Transverse colon (tissue), 3 donors: ENCODE results near the gene NUB1.

Experiments
- POLR2A ChIP-seq: fragments of 450-650 bp; IDR thresholded peaks from one replicate; pipeline ENCODE4 v1.6.1; 2016; ENCODE audit warnings: antibody characterized with exemption, mild to moderate bottlenecking, moderate library complexity
- TF ChIP-seq, protein P1 (sequence below), 5 experiments: fragments of 200-600 bp in 3 of 5; fragments of 450-650 bp in 2 of 5; sonication (generic) in 3 of 5; IDR thresholded peaks; 1 replicate in 2 of 5; 2 replicates in 3 of 5; pipeline ENCODE4 v1.5.1; 2016 to 2017; ENCODE audit warnings: antibody characterized with exemption in 5 of 5, inconsistent platforms in 3 of 5, mild to moderate bottlenecking in 2 of 5, moderate library complexity in 1 of 5

GRCh38 chr7:151311294-151311864 lies 30.2 kb upstream of the NUB1 start:
- TF ChIP-seq, protein P1, sequence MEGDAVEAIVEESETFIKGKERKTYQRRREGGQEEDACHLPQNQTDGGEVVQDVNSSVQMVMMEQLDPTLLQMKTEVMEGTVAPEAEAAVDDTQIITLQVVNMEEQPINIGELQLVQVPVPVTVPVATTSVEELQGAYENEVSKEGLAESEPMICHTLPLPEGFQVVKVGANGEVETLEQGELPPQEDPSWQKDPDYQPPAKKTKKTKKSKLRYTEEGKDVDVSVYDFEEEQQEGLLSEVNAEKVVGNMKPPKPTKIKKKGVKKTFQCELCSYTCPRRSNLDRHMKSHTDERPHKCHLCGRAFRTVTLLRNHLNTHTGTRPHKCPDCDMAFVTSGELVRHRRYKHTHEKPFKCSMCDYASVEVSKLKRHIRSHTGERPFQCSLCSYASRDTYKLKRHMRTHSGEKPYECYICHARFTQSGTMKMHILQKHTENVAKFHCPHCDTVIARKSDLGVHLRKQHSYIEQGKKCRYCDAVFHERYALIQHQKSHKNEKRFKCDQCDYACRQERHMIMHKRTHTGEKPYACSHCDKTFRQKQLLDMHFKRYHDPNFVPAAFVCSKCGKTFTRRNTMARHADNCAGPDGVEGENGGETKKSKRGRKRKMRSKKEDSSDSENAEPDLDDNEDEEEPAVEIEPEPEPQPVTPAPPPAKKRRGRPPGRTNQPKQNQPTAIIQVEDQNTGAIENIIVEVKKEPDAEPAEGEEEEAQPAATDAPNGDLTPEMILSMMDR (IDR thresholded peaks at IDR 0.05) = peak in 3 of 5 experiments; percentile 7 to 13 (median 10)
- TF ChIP-seq POLR2A = no peak
